Trophoblast cell (in vitro differentiated cells and primary cell): ENCODE measurements around the gene B3GALNT1. TPM values are rescaled to one million over a fixed set of nuclear protein-coding genes. Genes with fewer than 3 reads are reported as not detected.
A peak's percentile ranks its signal among the peaks of the same experiment; 100 is the strongest.

Experiments used
- DNase-seq, 2 donors: peaks; one replicate each; pipeline ENCODE4 v3.0.0-alpha.2; 2016
- H2AFZ ChIP-seq: 2 replicates; pipeline ENCODE4 v1.6.1; 2013; ENCODE audit warnings: low read length, moderate library complexity, mild to moderate bottlenecking; ENCODE audit not compliant: insufficient read depth, poor library complexity
- H2AK5ac ChIP-seq: 2 replicates; pipeline ENCODE4 v1.6.1; 2013; ENCODE audit warnings: mild to moderate bottlenecking, low read length
- H2BK120ac ChIP-seq: 2 replicates; pipeline ENCODE4 v1.6.1; 2013; ENCODE audit warnings: low read length, mild to moderate bottlenecking, moderate library complexity; ENCODE audit not compliant: insufficient read depth, poor library complexity
- H2BK12ac ChIP-seq: 2 replicates; pipeline ENCODE4 v1.6.1; 2013; ENCODE audit warnings: mild to moderate bottlenecking, low read length, moderate library complexity
- H2BK5ac ChIP-seq: 2 replicates; pipeline ENCODE4 v1.6.1; 2013; ENCODE audit warnings: low read length, low read depth, moderate library complexity, mild to moderate bottlenecking; ENCODE audit not compliant: poor library complexity
- H3K14ac ChIP-seq: 2 replicates; pipeline ENCODE4 v1.6.1; 2013; ENCODE audit warnings: mild to moderate bottlenecking, low read length
- H3K18ac ChIP-seq: 2 replicates; pipeline ENCODE4 v1.6.1; 2013; ENCODE audit warnings: mild to moderate bottlenecking, low read length
- H3K23ac ChIP-seq: 2 replicates; pipeline ENCODE4 v1.6.1; 2013; ENCODE audit warnings: low read length
- H3K27ac ChIP-seq: 2 replicates; pipeline ENCODE4 v1.5.1; 2013; ENCODE audit warnings: low read depth, mild to moderate bottlenecking, inconsistent platforms, low read length, moderate library complexity
- H3K27me3 ChIP-seq: 2 replicates; pipeline ENCODE4 v1.6.1; 2013; ENCODE audit warnings: inconsistent platforms, mild to moderate bottlenecking, low read length, moderate library complexity; ENCODE audit not compliant: insufficient read depth
- H3K36me3 ChIP-seq, 2 experiments: 1 replicate in 1 of 2; 2 replicates in 1 of 2; pipeline ENCODE4 v1.6.1; 2013; ENCODE audit warnings: low read length in 2 of 2, mild to moderate bottlenecking in 2 of 2, moderate library complexity in 1 of 2; ENCODE audit not compliant: insufficient read depth in 2 of 2, control insufficient read depth in 1 of 2
- H3K4ac ChIP-seq: 2 replicates; pipeline ENCODE4 v1.6.1; 2013; ENCODE audit warnings: low read depth, mild to moderate bottlenecking, low read length, moderate library complexity
- H3K4me1 ChIP-seq, 2 experiments: 1 replicate in 1 of 2; 2 replicates in 1 of 2; pipeline ENCODE4 v1.6.1; 2013; ENCODE audit warnings: low read length in 2 of 2, mild to moderate bottlenecking in 2 of 2, moderate library complexity in 1 of 2; ENCODE audit not compliant: insufficient read depth in 2 of 2, control insufficient read depth in 1 of 2
- H3K4me2 ChIP-seq: 2 replicates; pipeline ENCODE4 v1.6.1; 2013; ENCODE audit warnings: inconsistent platforms, mild to moderate bottlenecking, low read length, moderate library complexity
- H3K4me3 ChIP-seq: 2 replicates; pipeline ENCODE4 v1.5.1; 2013; ENCODE audit warnings: mild to moderate bottlenecking, low read depth, low read length, inconsistent platforms
- H3K79me1 ChIP-seq: one replicate; pipeline ENCODE4 v1.6.1; 2013; ENCODE audit warnings: low read length
- H3K79me2 ChIP-seq: 2 replicates; pipeline ENCODE4 v1.6.1; 2013; ENCODE audit warnings: low read length, mild to moderate bottlenecking; ENCODE audit not compliant: control insufficient read depth, insufficient read depth, poor library complexity
- H3K9ac ChIP-seq: 2 replicates; pipeline ENCODE4 v1.6.1; 2013; ENCODE audit warnings: mild to moderate bottlenecking, low read length
- H3K9me3 ChIP-seq: 2 replicates; pipeline ENCODE4 v1.6.1; 2013; ENCODE audit warnings: low read depth, mild to moderate bottlenecking, control low read depth, inconsistent platforms, low read length; ENCODE audit not compliant: insufficient read depth
- H4K12ac ChIP-seq: 2 replicates; pipeline ENCODE4 v1.6.1; 2013; ENCODE audit warnings: low read depth, mild to moderate bottlenecking, low read length, moderate library complexity
- H4K8ac ChIP-seq: 2 replicates; pipeline ENCODE4 v1.6.1; 2013; ENCODE audit warnings: low read depth, mild to moderate bottlenecking, low read length, moderate library complexity
- H4K91ac ChIP-seq: one replicate; pipeline ENCODE4 v1.6.1; 2013; ENCODE audit warnings: low read depth, mild to moderate bottlenecking, low read length, moderate library complexity
- WGBS: extraction: QIAGEN DNeasy Blood & Tissue Kit; methylation state at CpG from one replicate; pipeline ENCODE4 v1.1.7; 2013; ENCODE audit warnings: missing lambda C conversion rate; ENCODE audit not compliant: insufficient read length, insufficient coverage; ENCODE audit errors: extremely low coverage; 5-methylcytosine and 5-hydroxymethylcytosine counted together
- polyA plus RNA-seq: library from polyadenylated mRNA; stranded (reverse); fragments of 200-250 nt; gene quantifications from 2 replicates; pipeline ENCODE4 v1.2.3, GENCODE V29; 2013

B3GALNT1 gene
- 8.9 and 9.6 TPM in 2 replicates for polyA plus RNA-seq

- H3K36me3 ChIP-seq = peaks cover 0 to 3% of the 10 kb centered on the region in 2 experiments
- H2AFZ ChIP-seq = peak within 1 kb of the TSS; percentile 88
- H3K4me2 ChIP-seq = peak within 1 kb of the TSS; percentile 75
- H2BK5ac ChIP-seq = peak within 1 kb of the TSS; percentile 3
- peak within 1 kb of the TSS; percentile 79 for H2BK120ac ChIP-seq
- H3K18ac ChIP-seq = peak within 1 kb of the TSS; percentile 79
- peak within 1 kb of the TSS; percentile 70 for H3K9ac ChIP-seq
- H3K4ac ChIP-seq = peak within 1 kb of the TSS; percentile 1
- H3K79me2 ChIP-seq = peaks cover 4% of the 10 kb centered on the region
- H3K27ac ChIP-seq = no peak within 1 kb of the TSS
- no CpG with 5 or more reads among the region's 97 CpGs for WGBS
- H3K23ac ChIP-seq = no peak within 1 kb of the TSS
- H3K9me3 ChIP-seq = no peaks in the 10 kb centered on the region
- peak within 1 kb of the TSS; percentile 84 for H3K4me3 ChIP-seq
- peak within 1 kb of the TSS; percentile 33 for H4K12ac ChIP-seq
- peaks cover 8% of the 10 kb centered on the region for H3K79me1 ChIP-seq
- peaks cover 4 to 8% of the 10 kb centered on the region in 2 experiments for H3K4me1 ChIP-seq
- no peaks in the 10 kb centered on the region for H3K27me3 ChIP-seq
- no peak within 1 kb of the TSS for H2AK5ac ChIP-seq
- H3K14ac ChIP-seq = peak within 1 kb of the TSS; percentile 79
- peak; percentile 48 to 79 for DNase-seq
- peak within 1 kb of the TSS; percentile 21 for H4K91ac ChIP-seq
- H4K8ac ChIP-seq = peak within 1 kb of the TSS; percentile 56
- H2BK12ac ChIP-seq = peak within 1 kb of the TSS; percentile 9
Observed at GRCh38 chr3:161104561-161105551, at the start of gene B3GALNT1. TSS of gene B3GALNT1 (minus strand) at chr3:161105349. CDS start at chr3:161086754, 18,595 bp downstream.

GRCh38 chr3:161153480-161153879 is 48.3 kb upstream of the B3GALNT1 start:
- Histone ChIP-seq H3K79me2 (no peaks in the 10 kb centered on the region), H3K27ac (no peak overlapping the region), H2BK5ac (no peak overlapping the region), H3K9me3 (no peaks in the 10 kb centered on the region), H3K4ac (no peak overlapping the region), H4K12ac (no peak overlapping the region), H4K8ac (no peak overlapping the region), H2BK12ac (no peak overlapping the region), H3K14ac (no peak overlapping the region), H3K4me2 (no peak overlapping the region), H2AK5ac (no peak overlapping the region), H3K27me3 (no peaks in the 10 kb centered on the region), H3K18ac (no peak overlapping the region), H3K4me3 (no peak overlapping the region), H2AFZ (no peak overlapping the region), H3K4me1 (peaks cover 0 to 2% of the 10 kb centered on the region in 2 experiments), H3K79me1 (no peaks in the 10 kb centered on the region), H4K91ac (no peak overlapping the region), H3K23ac (no peak overlapping the region), H3K9ac (no peak overlapping the region), H2BK120ac (no peak overlapping the region), H3K36me3 (no peaks in the 10 kb centered on the region)
- DNase-seq = no peak
- WGBS = no CpG with 5 or more reads among the region's 3 CpGs

- no peak overlapping the region for H3K4ac ChIP-seq
- no peak overlapping the region for H3K18ac ChIP-seq
- H3K79me2 ChIP-seq = no peaks in the 10 kb centered on the region
- H3K27me3 ChIP-seq = no peaks in the 10 kb centered on the region
- no peak for DNase-seq
- no peak overlapping the region for H2AK5ac ChIP-seq
- H2AFZ ChIP-seq = no peak overlapping the region
- no peak overlapping the region for H2BK120ac ChIP-seq
- H2BK12ac ChIP-seq = no peak overlapping the region
- no peak overlapping the region for H3K23ac ChIP-seq
- no peaks in the 10 kb centered on the region for H3K36me3 ChIP-seq
- H3K4me1 ChIP-seq = peaks cover 0 to 2% of the 10 kb centered on the region in 2 experiments
- H3K9ac ChIP-seq = no peak overlapping the region
- no peak overlapping the region for H3K4me2 ChIP-seq
- H3K14ac ChIP-seq = no peak overlapping the region
- H3K4me3 ChIP-seq = no peak overlapping the region
- H3K27ac ChIP-seq = no peak overlapping the region
- H4K8ac ChIP-seq = no peak overlapping the region
- H3K79me1 ChIP-seq = no peaks in the 10 kb centered on the region
- H4K12ac ChIP-seq = no peak overlapping the region
- no peak overlapping the region for H2BK5ac ChIP-seq
- H4K91ac ChIP-seq = no peak overlapping the region
- no peaks in the 10 kb centered on the region for H3K9me3 ChIP-seq
Observed at GRCh38 chr3:161150001-161150525, 44.9 kb upstream of the B3GALNT1 start.

- Histone ChIP-seq H3K79me1 (no peaks in the 10 kb centered on the region), H3K27me3 (no peaks in the 10 kb centered on the region), H3K9me3 (no peaks in the 10 kb centered on the region), H3K9ac (no peak overlapping the region), H2AFZ (no peak overlapping the region), H2BK120ac (no peak overlapping the region), H2BK5ac (no peak overlapping the region), H2BK12ac (no peak overlapping the region), H3K27ac (no peak overlapping the region), H2AK5ac (no peak overlapping the region), H4K12ac (no peak overlapping the region), H3K23ac (no peak overlapping the region), H3K14ac (no peak overlapping the region), H3K79me2 (no peaks in the 10 kb centered on the region), H4K8ac (no peak overlapping the region), H3K18ac (no peak overlapping the region), H3K4me2 (no peak overlapping the region), H3K4me1 (peaks cover 0 to 2% of the 10 kb centered on the region in 2 experiments), H3K4ac (no peak overlapping the region), H3K4me3 (no peak overlapping the region), H4K91ac (no peak overlapping the region), H3K36me3 (no peaks in the 10 kb centered on the region)
- DNase-seq = no peak
- no CpG with 5 or more reads among the region's 1 CpG for WGBS
Observed at GRCh38 chr3:161149529-161149928, 44.4 kb upstream of the B3GALNT1 start.
